ENCODE results near the gene CRIP2. TPM values are rescaled to one million over a fixed set of nuclear protein-coding genes. Genes with fewer than 3 reads are reported as not detected.

Gene CRIP2
- total and polyA plus RNA-seq, 8 donors, result 143 to 229 (median 181) TPM

GRCh38 chr14:105426416-105427130, 48.0 kb upstream of the CRIP2 start:
- Histone ChIP-seq H3K27me3 (no peaks in the 10 kb centered on the region), H3K4me3 (no peak overlapping the region), H3K27ac (no peak overlapping the region), H3K36me3 (peaks cover 5 to 23% of the 10 kb centered on the region in 2 donors), H3K4me1 (peaks cover 5 to 23% of the 10 kb centered on the region in 2 donors), H3K9me3 (no peaks in the 10 kb centered on the region)
- DNase-seq (peak in 1 of 4 donors; percentile 52), ATAC-seq (no peak)
- intact Hi-C loops (cut with DNase I), result no loop called here
- TF ChIP-seq CTCF (IDR thresholded peaks at IDR 0.05), result no peak

DNA sequence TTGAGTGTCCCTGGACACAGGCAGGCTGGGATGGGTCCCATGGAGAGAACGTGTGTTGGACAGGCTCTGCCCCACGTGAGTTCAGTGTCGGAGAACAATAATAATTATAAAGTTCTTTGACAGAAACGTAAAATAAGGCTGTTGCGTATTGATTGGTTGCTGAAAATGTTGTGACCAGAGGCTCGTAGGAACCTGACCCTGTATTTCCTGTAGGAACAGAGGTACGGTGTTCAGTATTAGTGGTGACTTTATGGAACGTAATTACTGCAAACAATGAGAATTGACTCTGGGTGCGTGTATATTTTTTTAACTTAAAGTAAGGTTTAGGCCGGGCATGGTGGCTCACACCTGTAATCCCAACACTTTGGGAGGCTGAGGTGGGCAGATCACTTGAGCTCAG, 47.2 kb upstream of the CRIP2 start:
- no peaks in the 10 kb centered on the region for H3K9me3 ChIP-seq

GRCh38 chr14:105427936-105428485, 46.6 kb upstream of the CRIP2 start:
- TF ChIP-seq CTCF (IDR thresholded peaks at IDR 0.05), result no peak
- intact Hi-C loops (cut with DNase I), result no loop called here
- ATAC-seq, result no peak
- H3K36me3 ChIP-seq, result peaks cover 5 to 22% of the 10 kb centered on the region in 2 donors
- peaks cover 0 to 11% of the 10 kb centered on the region in 2 donors for H3K4me1 ChIP-seq
- no peaks in the 10 kb centered on the region for H3K27me3 ChIP-seq
- H3K4me3 ChIP-seq, result no peak overlapping the region
- H3K27ac ChIP-seq, result no peak overlapping the region
- H3K9me3 ChIP-seq, result no peaks in the 10 kb centered on the region
- peak in 1 of 4 donors; percentile 20 for DNase-seq

More for the DNA sequence above, 47.2 kb upstream of the CRIP2 start:
- DNase-seq (no peak), ATAC-seq (no peak)
- intact Hi-C loops (cut with DNase I), result no loop called here
- Histone ChIP-seq H3K36me3 (peaks cover 5 to 22% of the 10 kb centered on the region in 2 donors), H3K27ac (no peak overlapping the region), H3K27me3 (no peaks in the 10 kb centered on the region), H3K4me3 (no peak overlapping the region), H3K4me1 (peaks cover 0 to 15% of the 10 kb centered on the region in 2 donors)
- no peak for TF ChIP-seq CTCF (IDR thresholded peaks at IDR 0.05)

DNA sequence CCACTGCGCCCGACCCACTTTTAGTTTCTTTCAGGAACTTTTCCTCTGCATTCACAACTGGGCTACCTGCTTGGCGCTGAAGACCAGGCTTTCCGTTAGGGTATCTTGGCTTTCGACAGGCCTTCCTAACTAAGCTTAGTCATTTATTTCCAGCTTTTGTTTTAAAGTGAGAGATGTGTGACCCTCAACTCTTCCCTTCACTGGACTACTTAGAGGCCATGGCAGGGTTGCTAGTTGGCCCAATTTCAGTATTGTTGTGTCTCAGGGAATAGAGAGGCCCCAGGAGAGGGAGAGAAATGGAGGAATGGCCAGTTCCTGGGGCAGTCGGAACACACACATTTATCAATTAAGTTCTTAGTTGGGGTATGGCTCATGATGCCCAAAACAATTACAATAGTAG, 44.6 kb upstream of the CRIP2 start:
- DNase-seq (peak in 1 of 4 donors; percentile 11), ATAC-seq (no peak)
- Histone ChIP-seq H3K4me3 (no peak overlapping the region), H3K4me1 (peaks cover 0 to 11% of the 10 kb centered on the region in 2 donors), H3K9me3 (no peaks in the 10 kb centered on the region), H3K27ac (no peak overlapping the region), H3K36me3 (peaks cover 5 to 22% of the 10 kb centered on the region in 2 donors), H3K27me3 (no peaks in the 10 kb centered on the region)
- intact Hi-C loops (cut with DNase I), result no loop called here
- no peak for TF ChIP-seq CTCF (IDR thresholded peaks at IDR 0.05)

- H3K9me3 ChIP-seq, result no peaks in the 10 kb centered on the region
- H3K4me1 ChIP-seq, result peaks cover 0 to 11% of the 10 kb centered on the region in 2 donors
- ATAC-seq (peak; percentile 61), DNase-seq (peak in 1 of 4 donors; percentile 29)
- intact Hi-C loops (cut with DNase I), result no loop called here
- H3K36me3 ChIP-seq, result peaks cover 5 to 22% of the 10 kb centered on the region in 2 donors
- TF ChIP-seq CTCF (IDR thresholded peaks at IDR 0.05), result no peak
- H3K27ac ChIP-seq, result peak overlapping the region in 1 of 2 donors; percentile 25
- no peaks in the 10 kb centered on the region for H3K27me3 ChIP-seq
- H3K4me3 ChIP-seq, result no peak overlapping the region
These were observed 44.1 kb upstream of the CRIP2 start for GRCh38 chr14:105430565-105430964.

Measured in left lung (tissue), 10 donors.